Measurements from ENCODE around the gene SDHAF4.
"Not testable (repeated sequence)": the region's sequence is repeated elsewhere in the genome, so short reads cannot be mapped to it uniquely, and the experiment has no call there.

The SDHAF4 gene

GRCh38 chr6:70592391-70593117 lies 25.8 kb downstream of the SDHAF4 start:
- DNase-seq (ENCODE audit: low read depth) = no peak

- no peak for DNase-seq (ENCODE audit: low read depth)
Observed at GRCh38 chr6:70593118-70593486, 26.4 kb downstream of the SDHAF4 start.

GRCh38 chr6:70599187-70599586 lies 32.5 kb downstream of the SDHAF4 start:
- DNase-seq (ENCODE audit: low read depth) = no peak

- DNase-seq (ENCODE audit: low read depth) = no peak
Observed at GRCh38 chr6:70601014-70601413, 34.3 kb downstream of the SDHAF4 start.

- DNase-seq (ENCODE audit: low read depth) = no peak
Observed at GRCh38 chr6:70604254-70604653, 37.5 kb downstream of the SDHAF4 start.

GRCh38 chr6:70607371-70607770 lies 40.6 kb downstream of the SDHAF4 start:
- not testable (repeated sequence) for DNase-seq (ENCODE audit: low read depth)

GRCh38 chr6:70609181-70609580 lies 42.5 kb downstream of the SDHAF4 start:
- DNase-seq (ENCODE audit: low read depth) = not testable (repeated sequence)

- DNase-seq (ENCODE audit: low read depth) = no peak
Observed at GRCh38 chr6:70616728-70617260, 50.1 kb downstream of the SDHAF4 start.

- DNase-seq (ENCODE audit: low read depth) = no peak
Observed at GRCh38 chr6:70620746-70621145, 54.0 kb downstream of the SDHAF4 start.

GRCh38 chr6:70622461-70622860 lies 55.7 kb downstream of the SDHAF4 start:
- DNase-seq (ENCODE audit: low read depth) = no peak

- no peak for DNase-seq (ENCODE audit: low read depth)
Observed at GRCh38 chr6:70625436-70625835, 58.7 kb downstream of the SDHAF4 start.

- DNase-seq (ENCODE audit: low read depth) = no peak
Observed at GRCh38 chr6:70627500-70628254, 60.9 kb downstream of the SDHAF4 start.

GRCh38 chr6:70629929-70630328 lies 63.2 kb downstream of the SDHAF4 start:
- DNase-seq (ENCODE audit: low read depth) = no peak

GRCh38 chr6:70633870-70634269 lies 67.1 kb downstream of the SDHAF4 start:
- DNase-seq (ENCODE audit: low read depth) = no peak

- DNase-seq (ENCODE audit: low read depth) = no peak
Observed at GRCh38 chr6:70636596-70636995, 69.9 kb downstream of the SDHAF4 start.

- no peak for DNase-seq (ENCODE audit: low read depth)
Observed at GRCh38 chr6:70638468-70638867, 71.7 kb downstream of the SDHAF4 start.

All from T-helper 22 cell (primary cell).